A549 (cell line): Measurements from ENCODE around the gene SEMG2.

Experiments used
- NR3C1 ChIP-seq: fragments of >200 bp; sonication (Bioruptor Twin); formaldehyde crosslinking; IDR thresholded peaks from 3 replicates; pipeline ENCODE4 v1.6.1; 2017
- PHF8 ChIP-seq: fragments of 200-600 bp; sonication (generic); IDR thresholded peaks from 2 replicates; pipeline ENCODE4 v1.6.1; 2016; ENCODE audit warnings: low read depth, mild to moderate bottlenecking, antibody characterized with exemption, moderate library complexity, borderline replicate concordance
- POLR2A ChIP-seq: IDR thresholded peaks from 2 replicates; pipeline ENCODE4 v1.6.1; 2012; ENCODE audit warnings: mild to moderate bottlenecking, low read length
- RAD21 ChIP-seq, 2 experiments: fragments of >200 bp in 1 of 2; sonication (Bioruptor Twin) in 1 of 2; formaldehyde crosslinking in 1 of 2; IDR thresholded peaks in 1 of 2; conservative IDR thresholded peaks in 1 of 2; 2 replicates in 1 of 2; 3 replicates in 1 of 2; pipeline ENCODE4 v1.6.1; 2012 to 2018; ENCODE audit warnings: inconsistent platforms in 1 of 2
- RCOR1 ChIP-seq: fragments of 150-350 bp; IDR thresholded peaks from 2 replicates; pipeline ENCODE4 v1.6.1; 2014; ENCODE audit warnings: antibody characterized with exemption, low read length, low read depth
- TF ChIP-seq, protein P1 (sequence below): fragments of >200 bp; sonication (Bioruptor Twin); formaldehyde crosslinking; IDR thresholded peaks from 3 replicates; pipeline ENCODE4 v1.5.1; 2016

DNA sequence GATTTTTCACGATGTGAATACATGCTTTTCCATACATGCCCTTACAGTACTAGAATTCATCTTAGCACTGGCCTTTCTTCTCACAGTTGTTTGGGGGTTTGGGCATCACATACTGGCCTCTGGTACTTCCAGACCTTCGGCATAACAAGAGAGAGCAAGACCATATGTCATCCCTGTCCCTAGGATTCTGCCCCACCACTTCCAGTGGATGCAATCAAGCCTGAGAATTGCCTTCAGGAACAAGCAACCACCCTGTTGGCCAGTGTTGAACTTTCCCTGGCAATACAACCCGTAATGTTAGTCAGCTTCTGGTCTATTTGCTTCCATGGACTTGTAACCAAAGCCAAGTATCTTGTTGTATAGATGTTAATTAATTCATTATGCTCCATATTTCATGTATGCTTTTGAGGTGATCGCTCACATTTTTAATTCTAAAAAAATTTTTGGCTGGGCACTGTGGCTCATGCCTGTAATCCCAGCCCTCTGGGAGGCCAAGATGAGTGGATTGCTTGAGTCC is 48.6 kb downstream of the SEMG2 start:
- TF ChIP-seq, protein P1, sequence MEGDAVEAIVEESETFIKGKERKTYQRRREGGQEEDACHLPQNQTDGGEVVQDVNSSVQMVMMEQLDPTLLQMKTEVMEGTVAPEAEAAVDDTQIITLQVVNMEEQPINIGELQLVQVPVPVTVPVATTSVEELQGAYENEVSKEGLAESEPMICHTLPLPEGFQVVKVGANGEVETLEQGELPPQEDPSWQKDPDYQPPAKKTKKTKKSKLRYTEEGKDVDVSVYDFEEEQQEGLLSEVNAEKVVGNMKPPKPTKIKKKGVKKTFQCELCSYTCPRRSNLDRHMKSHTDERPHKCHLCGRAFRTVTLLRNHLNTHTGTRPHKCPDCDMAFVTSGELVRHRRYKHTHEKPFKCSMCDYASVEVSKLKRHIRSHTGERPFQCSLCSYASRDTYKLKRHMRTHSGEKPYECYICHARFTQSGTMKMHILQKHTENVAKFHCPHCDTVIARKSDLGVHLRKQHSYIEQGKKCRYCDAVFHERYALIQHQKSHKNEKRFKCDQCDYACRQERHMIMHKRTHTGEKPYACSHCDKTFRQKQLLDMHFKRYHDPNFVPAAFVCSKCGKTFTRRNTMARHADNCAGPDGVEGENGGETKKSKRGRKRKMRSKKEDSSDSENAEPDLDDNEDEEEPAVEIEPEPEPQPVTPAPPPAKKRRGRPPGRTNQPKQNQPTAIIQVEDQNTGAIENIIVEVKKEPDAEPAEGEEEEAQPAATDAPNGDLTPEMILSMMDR = no peak
- no peak for TF ChIP-seq RCOR1
- TF ChIP-seq PHF8 = no peak
- no peak for TF ChIP-seq POLR2A
- no peak for TF ChIP-seq RAD21 (conservative IDR thresholded peaks at IDR 0.05 in 1 of 2, IDR thresholded peaks at IDR 0.05 in 1 of 2)
- no peak for TF ChIP-seq NR3C1
